Mesendoderm (in vitro differentiated cells): ENCODE results near the gene BRCA1.

Source experiments
- DNase-seq: peaks from one replicate; pipeline ENCODE4 v3.0.0; 2013
- H2AK5ac ChIP-seq: 2 replicates; pipeline ENCODE4 v1.6.1; 2013; ENCODE audit warnings: low read length, inconsistent platforms
- H2BK120ac ChIP-seq: 2 replicates; pipeline ENCODE4 v1.6.1; 2013; ENCODE audit warnings: low read depth, mild to moderate bottlenecking, low read length, moderate library complexity, mixed read lengths
- H2BK15ac ChIP-seq: replicated peaks from 2 replicates; pipeline ENCODE4 v1.6.1; 2013; ENCODE audit warnings: low read depth, mild to moderate bottlenecking, moderate library complexity
- H2BK5ac ChIP-seq: 2 replicates; pipeline ENCODE4 v1.6.1; 2013; ENCODE audit warnings: low read length, inconsistent platforms
- H3K18ac ChIP-seq: 2 replicates; pipeline ENCODE4 v1.6.1; 2013; ENCODE audit warnings: mild to moderate bottlenecking, low read length, mixed read lengths
- H3K23ac ChIP-seq: one replicate; pipeline ENCODE4 v1.6.1; 2013; ENCODE audit warnings: low read length
- H3K27ac ChIP-seq: 2 replicates; pipeline ENCODE4 v1.5.1; 2013; ENCODE audit warnings: low read depth, mild to moderate bottlenecking, inconsistent platforms, low read length, moderate library complexity
- H3K27me3 ChIP-seq: 2 replicates; pipeline ENCODE4 v1.6.1; 2013; ENCODE audit warnings: low read length, control low read depth, mild to moderate bottlenecking, inconsistent platforms; ENCODE audit not compliant: insufficient read depth, poor library complexity
- H3K36me3 ChIP-seq: 2 replicates; pipeline ENCODE4 v1.6.1; 2013; ENCODE audit warnings: low read length, inconsistent platforms; ENCODE audit not compliant: control insufficient read depth, insufficient read depth
- H3K4ac ChIP-seq: one replicate; pipeline ENCODE4 v1.6.1; 2013; ENCODE audit warnings: low read depth, mild to moderate bottlenecking, low read length, moderate library complexity
- H3K4me1 ChIP-seq: 2 replicates; pipeline ENCODE4 v1.6.1; 2013; ENCODE audit warnings: low read depth, low read length, inconsistent platforms; ENCODE audit not compliant: control insufficient read depth
- H3K4me2 ChIP-seq: 2 replicates; pipeline ENCODE4 v1.6.1; 2013; ENCODE audit warnings: low read length
- H3K4me3 ChIP-seq: 2 replicates; pipeline ENCODE4 v1.5.1; 2013; ENCODE audit warnings: mild to moderate bottlenecking, low read length
- H3K56ac ChIP-seq: one replicate; pipeline ENCODE4 v1.6.1; 2013; ENCODE audit warnings: low read length
- H3K79me1 ChIP-seq: 2 replicates; pipeline ENCODE4 v1.6.1; 2013; ENCODE audit warnings: low read length, inconsistent platforms
- H3K79me2 ChIP-seq: 2 replicates; pipeline ENCODE4 v1.6.1; 2013; ENCODE audit warnings: mild to moderate bottlenecking, low read length; ENCODE audit not compliant: control insufficient read depth, insufficient read depth
- H3K9ac ChIP-seq: 2 replicates; pipeline ENCODE4 v1.6.1; 2013; ENCODE audit warnings: low read length, inconsistent platforms
- H4K5ac ChIP-seq: one replicate; pipeline ENCODE4 v1.6.1; 2013; ENCODE audit warnings: low read length
- H4K8ac ChIP-seq: one replicate; pipeline ENCODE4 v1.6.1; 2013; ENCODE audit warnings: low read depth, mild to moderate bottlenecking, control low read depth, low read length, moderate library complexity
- WGBS: extraction: QIAGEN DNeasy Blood & Tissue Kit; methylation state at CpG from one replicate; pipeline ENCODE4 v1.1.7; 2013; ENCODE audit warnings: low lambda C conversion rate, missing lambda C conversion rate; ENCODE audit not compliant: insufficient coverage; ENCODE audit errors: extremely low coverage; 5-methylcytosine and 5-hydroxymethylcytosine counted together

BRCA1 gene

GRCh38 chr17:43092901-43093300 is 32.3 kb downstream of the BRCA1 start:
- Histone ChIP-seq H3K79me2 (no peaks in the 10 kb centered on the region), H2BK120ac (no peak overlapping the region), H4K8ac (no peak overlapping the region), H4K5ac (no peak overlapping the region), H3K18ac (no peak overlapping the region), H3K56ac (no peak overlapping the region), H3K4ac (no peak overlapping the region), H2BK15ac (no peak overlapping the region), H3K23ac (no peak overlapping the region), H2AK5ac (no peak overlapping the region), H3K79me1 (no peaks in the 10 kb centered on the region), H3K4me1 (no peaks in the 10 kb centered on the region), H3K4me3 (no peak overlapping the region), H3K4me2 (no peak overlapping the region), H3K36me3 (peaks cover 4% of the 10 kb centered on the region), H3K27ac (no peak overlapping the region), H3K9ac (no peak overlapping the region), H2BK5ac (no peak overlapping the region), H3K27me3 (no peaks in the 10 kb centered on the region)
- DNase-seq, result no peak
- WGBS, result no CpG with 5 or more reads among the region's 4 CpGs

- Histone ChIP-seq H4K5ac (no peak overlapping the region), H3K36me3 (peaks cover 4% of the 10 kb centered on the region), H3K27me3 (no peaks in the 10 kb centered on the region)
Measured at GRCh38 chr17:43090022-43090421, 35.1 kb downstream of the BRCA1 start.

GRCh38 chr17:43085474-43085873 is 39.7 kb downstream of the BRCA1 start:
- DNase-seq, result peak; percentile 31
- Histone ChIP-seq H3K36me3 (peaks cover 1% of the 10 kb centered on the region), H3K4me2 (no peak overlapping the region), H3K79me2 (no peaks in the 10 kb centered on the region), H3K4me1 (no peaks in the 10 kb centered on the region), H4K8ac (no peak overlapping the region), H3K56ac (no peak overlapping the region), H2BK15ac (no peak overlapping the region), H3K23ac (no peak overlapping the region), H3K27ac (no peak overlapping the region), H3K4ac (no peak overlapping the region), H3K18ac (no peak overlapping the region), H3K79me1 (no peaks in the 10 kb centered on the region), H2AK5ac (no peak overlapping the region), H3K4me3 (no peak overlapping the region), H3K27me3 (no peaks in the 10 kb centered on the region), H3K9ac (no peak overlapping the region), H4K5ac (no peak overlapping the region), H2BK5ac (no peak overlapping the region), H2BK120ac (no peak overlapping the region)
- no CpG with 5 or more reads among the region's 2 CpGs for WGBS

More at GRCh38 chr17:43090022-43090421, 35.1 kb downstream of the BRCA1 start:
- H3K4ac ChIP-seq, result no peak overlapping the region
- H2BK120ac ChIP-seq, result no peak overlapping the region
- H3K4me1 ChIP-seq, result no peaks in the 10 kb centered on the region
- no peak overlapping the region for H4K8ac ChIP-seq
- no peak overlapping the region for H3K18ac ChIP-seq
- H2AK5ac ChIP-seq, result no peak overlapping the region
- H2BK15ac ChIP-seq, result no peak overlapping the region
- H3K79me1 ChIP-seq, result no peaks in the 10 kb centered on the region
- no peak overlapping the region for H3K9ac ChIP-seq
- H3K56ac ChIP-seq, result no peak overlapping the region
- H3K4me2 ChIP-seq, result no peak overlapping the region
- no CpG with 5 or more reads among the region's 2 CpGs for WGBS
- H3K79me2 ChIP-seq, result no peaks in the 10 kb centered on the region
- no peak for DNase-seq
- no peak overlapping the region for H3K27ac ChIP-seq
- H3K23ac ChIP-seq, result no peak overlapping the region
- H2BK5ac ChIP-seq, result no peak overlapping the region
- no peak overlapping the region for H3K4me3 ChIP-seq

- Histone ChIP-seq H3K79me2 (no peaks in the 10 kb centered on the region), H3K27me3 (no peaks in the 10 kb centered on the region), H2BK15ac (no peak overlapping the region), H3K36me3 (peaks cover 1% of the 10 kb centered on the region), H3K79me1 (no peaks in the 10 kb centered on the region), H4K5ac (no peak overlapping the region), H3K4ac (no peak overlapping the region), H3K23ac (no peak overlapping the region), H3K4me3 (no peak overlapping the region), H3K4me1 (no peaks in the 10 kb centered on the region), H2AK5ac (no peak overlapping the region), H3K9ac (no peak overlapping the region), H3K56ac (no peak overlapping the region), H3K18ac (no peak overlapping the region), H4K8ac (no peak overlapping the region), H3K4me2 (no peak overlapping the region), H2BK120ac (no peak overlapping the region), H3K27ac (no peak overlapping the region), H2BK5ac (no peak overlapping the region)
- DNase-seq, result no peak
- no CpG with 5 or more reads among the region's 1 CpG for WGBS
Measured at GRCh38 chr17:43079641-43080302, 45.4 kb downstream of the BRCA1 start.

GRCh38 chr17:43074869-43075268 is 50.3 kb downstream of the BRCA1 start:
- Histone ChIP-seq H3K4me1 (no peaks in the 10 kb centered on the region), H3K9ac (no peak overlapping the region), H3K79me1 (no peaks in the 10 kb centered on the region), H3K27ac (no peak overlapping the region), H3K18ac (no peak overlapping the region), H3K27me3 (no peaks in the 10 kb centered on the region), H3K4me2 (no peak overlapping the region), H2BK15ac (no peak overlapping the region), H2BK5ac (no peak overlapping the region), H3K56ac (no peak overlapping the region), H2AK5ac (no peak overlapping the region), H3K4ac (no peak overlapping the region), H4K8ac (no peak overlapping the region), H3K36me3 (peaks cover 2% of the 10 kb centered on the region), H3K4me3 (no peak overlapping the region), H3K79me2 (no peaks in the 10 kb centered on the region), H3K23ac (no peak overlapping the region), H2BK120ac (no peak overlapping the region), H4K5ac (no peak overlapping the region)
- no CpG with 5 or more reads among the region's 4 CpGs for WGBS
- no peak for DNase-seq

- Histone ChIP-seq H3K18ac (no peak overlapping the region), H2AK5ac (no peak overlapping the region), H4K8ac (no peak overlapping the region), H4K5ac (no peak overlapping the region), H3K56ac (no peak overlapping the region), H3K4me2 (no peak overlapping the region), H3K79me2 (no peaks in the 10 kb centered on the region), H3K9ac (no peak overlapping the region), H3K4me1 (no peaks in the 10 kb centered on the region), H3K4me3 (no peak overlapping the region), H3K36me3 (peaks cover 2% of the 10 kb centered on the region), H2BK15ac (no peak overlapping the region), H3K27me3 (no peaks in the 10 kb centered on the region), H3K4ac (no peak overlapping the region), H3K23ac (no peak overlapping the region), H3K79me1 (no peaks in the 10 kb centered on the region), H2BK5ac (no peak overlapping the region), H2BK120ac (no peak overlapping the region), H3K27ac (no peak overlapping the region)
- no peak for DNase-seq
- WGBS, result no CpG with 5 or more reads among the region's 1 CpG
Measured at GRCh38 chr17:43070872-43071271, 54.3 kb downstream of the BRCA1 start.
